Measurements from ENCODE around the gene RASA1.
A peak's percentile ranks its signal among the peaks of the same experiment; 100 is the strongest.

RASA1 gene

GRCh38 chr5:87405472-87406155, 137.9 kb downstream of the RASA1 start:
- DNase-seq: no peak

DNA sequence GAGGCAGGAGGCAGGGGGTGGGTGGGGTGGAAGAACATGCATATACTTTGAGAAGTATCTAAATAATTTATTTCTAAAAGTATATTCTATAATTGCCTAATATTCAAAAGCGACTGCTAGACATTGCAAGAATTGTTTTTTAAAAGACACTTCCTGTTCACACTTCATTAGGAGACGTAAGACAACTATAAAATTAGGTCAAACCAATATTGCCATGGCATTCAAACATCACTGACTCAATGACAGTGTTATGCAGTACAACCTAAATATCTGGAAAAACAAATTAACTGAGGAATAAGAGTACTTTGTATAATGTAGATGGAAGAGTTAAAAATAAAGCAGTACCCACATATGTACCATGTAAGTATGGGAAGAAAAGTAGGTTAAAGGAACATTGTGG, 140.5 kb downstream of the RASA1 start:
- DNase-seq: no peak

GRCh38 chr5:87410931-87411330, 143.2 kb downstream of the RASA1 start:
- DNase-seq: no peak

DNA sequence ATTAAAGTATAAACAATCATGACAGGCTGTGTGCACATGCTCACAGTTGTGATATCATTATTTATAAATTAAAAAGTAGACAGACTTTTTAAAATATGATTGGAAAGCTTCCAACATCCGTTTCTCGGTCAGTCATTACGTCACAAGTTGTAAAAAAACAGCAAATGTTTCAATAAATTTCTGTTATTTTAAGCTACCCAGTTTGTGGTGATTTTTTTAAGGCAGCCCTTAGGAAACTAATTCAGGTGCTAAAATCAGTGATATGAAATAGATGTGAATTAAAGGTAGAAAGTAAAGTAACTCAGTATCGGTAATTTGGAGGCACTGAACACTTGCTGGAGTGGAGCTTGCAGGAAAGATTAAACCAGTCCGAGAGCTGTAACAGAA, 143.9 kb downstream of the RASA1 start:
- no peak for DNase-seq

GRCh38 chr5:87411973-87412629, 144.4 kb downstream of the RASA1 start:
- DNase-seq: no peak

DNA sequence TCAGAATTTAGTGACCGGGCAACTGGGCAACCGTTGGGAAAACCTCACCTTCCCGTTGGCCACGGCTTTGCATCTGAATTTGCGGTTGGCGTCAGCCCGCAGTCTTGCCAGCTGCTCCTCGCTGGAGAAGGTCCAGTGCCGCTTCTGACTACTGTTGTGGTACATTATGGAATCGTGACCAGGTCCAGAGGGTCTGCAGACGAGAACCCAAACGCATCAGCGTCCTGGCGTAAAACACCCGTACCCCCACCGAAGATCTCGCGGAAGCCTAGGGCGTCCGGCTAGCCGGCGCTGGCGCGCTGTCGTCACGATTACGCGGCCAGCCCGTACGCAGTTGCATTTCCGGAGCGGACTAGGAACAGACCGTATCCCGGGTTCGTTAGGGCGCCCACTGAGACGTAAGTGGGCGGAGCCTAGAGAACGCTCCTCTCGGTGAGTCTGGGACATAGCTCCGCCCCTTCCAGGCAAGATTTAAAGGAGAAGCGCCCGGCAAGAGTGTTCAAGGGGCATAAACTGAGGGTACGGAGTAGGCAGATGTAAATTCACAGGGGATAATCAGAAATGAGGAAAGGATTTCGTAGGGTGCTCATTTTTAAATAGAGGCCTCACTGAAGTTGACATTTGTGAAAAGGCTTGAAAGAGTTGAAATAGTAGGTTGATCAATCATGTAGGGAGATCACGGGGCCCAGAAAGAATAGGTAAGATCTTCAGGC, 145.1 kb downstream of the RASA1 start, which contains the start of gene CCNH:
Gene CCNH, minus strand, starts transcription at position 301 of the 713 bp plus-strand sequence. Its CDS starts 136 bp downstream, at position 165.
- peak; percentile 96 for DNase-seq

DNA sequence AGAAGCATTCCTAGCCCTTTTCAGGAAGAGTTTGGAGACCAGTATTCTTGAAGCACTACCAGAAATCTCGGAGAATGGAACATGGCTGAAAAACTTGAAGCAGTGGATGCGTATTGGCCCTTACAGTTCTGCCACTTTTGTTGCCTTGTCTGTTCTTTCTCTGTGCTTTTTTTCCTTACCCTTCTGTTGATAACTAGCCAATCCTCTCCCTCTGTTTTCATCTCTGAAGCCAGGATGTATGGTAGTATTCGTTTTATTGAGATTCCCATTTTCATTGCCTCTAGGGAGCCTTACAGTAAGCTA, 145.6 kb downstream of the RASA1 start:
- DNase-seq: no peak

- DNase-seq: no peak
Observed at GRCh38 chr5:87418506-87418905, 150.8 kb downstream of the RASA1 start.

DNA sequence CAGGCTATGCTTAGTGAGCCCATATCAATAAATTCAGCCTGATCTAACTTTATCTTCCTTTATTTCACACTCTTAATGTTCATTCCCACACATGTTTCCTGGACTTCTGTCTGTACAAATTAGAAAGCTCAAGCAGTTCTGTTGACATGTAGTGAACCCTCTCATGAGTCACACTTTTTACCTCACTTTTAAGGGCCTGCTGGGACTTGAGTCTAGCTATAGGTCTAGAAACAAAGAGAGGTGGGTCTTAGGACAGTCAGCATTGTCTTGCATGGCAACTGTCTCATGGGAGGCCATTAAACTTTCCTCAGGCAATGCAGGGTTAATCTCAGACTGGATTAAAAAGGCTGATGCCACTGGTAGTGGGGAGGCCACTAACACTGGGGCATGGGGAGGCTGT, 153.6 kb downstream of the RASA1 start:
- DNase-seq: no peak

- DNase-seq: no peak
Observed at GRCh38 chr5:87423755-87424154, 156.1 kb downstream of the RASA1 start.

DNA sequence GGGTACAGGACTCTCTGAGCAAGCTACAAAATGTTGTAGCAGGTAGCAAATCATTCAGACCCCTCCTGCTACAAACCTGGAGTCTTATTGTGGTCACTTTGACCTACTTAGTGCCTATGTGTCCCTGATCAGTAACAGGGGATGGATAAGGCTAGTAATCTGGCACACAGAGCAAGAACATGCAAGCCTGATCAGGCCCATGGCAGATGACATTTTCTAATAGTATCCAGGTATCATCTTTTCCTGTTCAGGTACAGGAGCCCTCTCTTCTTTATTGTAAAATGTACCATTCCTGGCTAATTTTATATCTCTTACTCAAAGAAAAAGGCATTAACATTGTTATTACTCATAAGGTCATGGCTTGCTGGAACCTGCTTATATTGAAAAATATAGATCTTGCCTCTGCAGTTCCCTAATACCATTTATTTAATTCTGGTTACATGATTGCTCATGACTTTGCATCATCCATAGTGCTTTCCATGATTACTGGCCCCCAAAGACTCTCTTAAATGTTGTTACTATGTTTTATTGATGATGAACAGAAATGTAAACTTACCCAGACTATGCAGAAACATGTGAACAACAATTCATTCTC, 163.3 kb downstream of the RASA1 start:
- DNase-seq: no peak

DNA sequence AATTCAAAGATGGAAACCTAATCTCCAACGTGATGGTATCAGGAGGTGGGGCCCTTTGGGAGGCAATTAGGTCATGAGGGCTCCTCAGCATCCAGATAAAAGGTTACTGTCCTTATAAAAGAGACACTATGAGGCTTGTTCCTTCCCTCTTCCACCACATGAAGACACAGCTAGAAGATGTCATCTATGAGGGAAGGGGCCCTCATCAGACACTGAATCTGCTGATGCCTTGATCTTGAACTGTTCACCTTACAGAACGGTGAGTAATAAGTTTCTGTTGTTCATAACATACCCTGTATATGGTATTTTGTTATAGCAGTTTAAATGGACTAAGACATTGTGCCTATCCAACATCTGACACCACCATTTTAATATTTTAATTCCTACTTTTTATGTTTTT, 164.8 kb downstream of the RASA1 start:
- no peak for DNase-seq

DNA sequence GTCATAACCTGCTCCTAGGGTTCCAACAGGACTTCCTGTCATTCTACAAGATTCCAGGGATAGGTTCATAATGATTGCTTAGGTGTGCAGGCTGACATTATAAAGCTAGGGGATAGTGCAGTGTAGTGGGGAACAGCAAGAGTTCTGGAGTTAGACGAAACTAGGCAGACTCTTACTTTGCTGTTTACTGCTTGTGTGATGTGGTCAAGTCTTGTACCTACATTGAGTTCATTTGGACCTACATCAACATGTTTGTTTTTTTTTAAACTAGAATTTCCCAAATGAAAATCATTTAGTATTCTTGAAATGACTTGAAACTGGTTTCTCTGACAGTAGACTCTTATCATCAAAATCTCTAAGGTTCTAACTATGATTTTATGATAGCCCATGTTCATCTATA, 166.3 kb downstream of the RASA1 start:
- DNase-seq: no peak

DNA sequence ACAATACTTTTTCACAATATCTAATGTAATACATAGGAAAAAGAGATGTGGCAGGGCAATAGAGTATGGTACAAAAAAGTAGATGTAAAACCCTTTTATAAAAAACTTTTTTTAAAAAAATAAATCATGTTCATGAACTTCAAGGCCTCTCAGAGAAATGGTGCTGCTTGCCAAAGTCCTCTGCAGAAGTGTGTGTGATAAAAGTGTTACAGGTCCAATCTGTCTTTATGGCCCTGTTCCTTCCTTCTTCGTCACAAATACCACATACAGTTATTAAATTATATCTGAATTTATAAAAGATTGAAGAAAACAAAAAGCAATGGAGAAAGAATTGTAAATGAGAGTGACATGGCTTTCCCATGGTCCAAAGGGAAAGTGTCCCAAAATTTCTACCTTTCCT, 166.8 kb downstream of the RASA1 start:
- DNase-seq: no peak

- no peak for DNase-seq
Observed at GRCh38 chr5:87435144-87435694, 167.5 kb downstream of the RASA1 start.

- DNase-seq: no peak
Observed at GRCh38 chr5:87437724-87438123, 170.0 kb downstream of the RASA1 start.

GRCh38 chr5:87438231-87438630, 170.5 kb downstream of the RASA1 start:
- DNase-seq: no peak
